ENCODE results near the gene FANCL.
"Not testable (repeated sequence)": the region's sequence is repeated elsewhere in the genome, so short reads cannot be mapped to it uniquely, and the experiment has no call there.

FANCL gene

GRCh38 chr2:58204195-58204959 lies 36.7 kb downstream of the FANCL start:
- no peak for DNase-seq

- DNase-seq: no peak
These were observed 38.1 kb downstream of the FANCL start for GRCh38 chr2:58203018-58203417.

- no peak for DNase-seq
These were observed 38.7 kb downstream of the FANCL start for GRCh38 chr2:58202404-58202803.

GRCh38 chr2:58197894-58198293 lies 43.2 kb downstream of the FANCL start:
- DNase-seq: no peak

GRCh38 chr2:58195662-58196061 lies 45.5 kb downstream of the FANCL start:
- no peak for DNase-seq

GRCh38 chr2:58194458-58194857 lies 46.7 kb downstream of the FANCL start:
- DNase-seq: no peak

- not testable (repeated sequence) for DNase-seq
These were observed 54.1 kb downstream of the FANCL start for GRCh38 chr2:58187022-58187421.

- no peak for DNase-seq
These were observed 54.6 kb downstream of the FANCL start for GRCh38 chr2:58186501-58186900.

GRCh38 chr2:58182527-58182926 lies 58.6 kb downstream of the FANCL start:
- no peak for DNase-seq

- DNase-seq: no peak
These were observed 60.5 kb downstream of the FANCL start for GRCh38 chr2:58180635-58181034.

GRCh38 chr2:58180175-58180574 lies 61.0 kb downstream of the FANCL start:
- not testable (repeated sequence) for DNase-seq

GRCh38 chr2:58177187-58177586 lies 63.9 kb downstream of the FANCL start:
- DNase-seq: not testable (repeated sequence)

- DNase-seq: not testable (repeated sequence)
These were observed 69.3 kb downstream of the FANCL start for GRCh38 chr2:58171831-58172230.

GRCh38 chr2:58170334-58170933 lies 70.7 kb downstream of the FANCL start:
- not testable (repeated sequence) for DNase-seq

GRCh38 chr2:58169845-58170244 lies 71.3 kb downstream of the FANCL start:
- not testable (repeated sequence) for DNase-seq

GRCh38 chr2:58168130-58168529 lies 73.0 kb downstream of the FANCL start:
- DNase-seq: not testable (repeated sequence)

- DNase-seq: no peak
These were observed 77.2 kb downstream of the FANCL start for GRCh38 chr2:58163913-58164312.

GRCh38 chr2:58158481-58158880 lies 82.6 kb downstream of the FANCL start:
- no peak for DNase-seq

- no peak for DNase-seq
These were observed 83.4 kb downstream of the FANCL start for GRCh38 chr2:58157754-58158153.

GRCh38 chr2:58156780-58157179 lies 84.3 kb downstream of the FANCL start:
- no peak for DNase-seq

- no peak for DNase-seq
These were observed 85.9 kb downstream of the FANCL start for GRCh38 chr2:58155160-58155778.

- DNase-seq: no peak
These were observed 94.4 kb downstream of the FANCL start for GRCh38 chr2:58146707-58147106.

- DNase-seq: not testable (repeated sequence)
These were observed 95.4 kb downstream of the FANCL start for GRCh38 chr2:58145769-58146168.

- no peak for DNase-seq
These were observed 100.5 kb downstream of the FANCL start for GRCh38 chr2:58140508-58141072.
